OCI-LY3 (cell line): ENCODE results near the gene CARS1.

Source experiments
- H2AFZ ChIP-seq: fragments of 200-600, 300-600 bp; shearing (Covaris generic); 2 replicates; pipeline ENCODE4 v1.6.0; 2014; ENCODE audit warnings: antibody characterized with exemption, low read depth, low read length
- H3K27ac ChIP-seq: fragments of 200-600, 300-600 bp; sonication (generic); 2 replicates; pipeline ENCODE4 v1.5.1; 2014; ENCODE audit warnings: mild to moderate bottlenecking, low read length, moderate library complexity, mixed read lengths
- H3K27me3 ChIP-seq: fragments of 200-600, 300-600 bp; sonication (generic); 2 replicates; pipeline ENCODE4 v1.6.1; 2014; ENCODE audit warnings: low read depth, low read length, mixed read lengths
- H3K36me3 ChIP-seq: fragments of 200-600, 300-600 bp; sonication (generic); replicated peaks from 2 replicates; pipeline ENCODE3; 2014; ENCODE audit warnings: low read depth, low read length, mixed read lengths
- H3K4me1 ChIP-seq: fragments of 300-600, 200-600 bp; sonication (generic); 2 replicates; pipeline ENCODE4 v1.6.1; 2014; ENCODE audit warnings: low read length, mixed read lengths
- H3K4me2 ChIP-seq: fragments of 200-600, 300-600 bp; sonication (generic); 2 replicates; pipeline ENCODE4 v1.6.1; 2014; ENCODE audit warnings: low read length, mixed read lengths
- H3K4me3 ChIP-seq: fragments of 300-600, 200-600 bp; sonication (generic); 2 replicates; pipeline ENCODE4 v1.5.1; 2014; ENCODE audit warnings: antibody characterized with exemption, mild to moderate bottlenecking, low read length, moderate library complexity
- H3K79me2 ChIP-seq: fragments of 300-600, 200-600 bp; shearing (Covaris generic); 2 replicates; pipeline ENCODE4 v1.6.1; 2014; ENCODE audit warnings: mild to moderate bottlenecking, low read length, mixed read lengths
- H3K9ac ChIP-seq: fragments of 300-600, 200-600 bp; shearing (Covaris generic); 2 replicates; pipeline ENCODE4 v1.6.0; 2014; ENCODE audit warnings: mild to moderate bottlenecking, low read length, moderate library complexity
- H3K9me3 ChIP-seq: fragments of 200-600, 300-600 bp; shearing (Covaris generic); 2 replicates; pipeline ENCODE4 v1.6.1; 2014; ENCODE audit warnings: low read length, mixed read lengths; ENCODE audit not compliant: insufficient read depth
- H4K20me1 ChIP-seq: fragments of 200-600, 300-600 bp; sonication (generic); 2 replicates; pipeline ENCODE4 v1.6.1; 2016; ENCODE audit warnings: low read length, mixed read lengths; ENCODE audit not compliant: insufficient read depth
- CTCF ChIP-seq: fragments of 200-600, 300-600 bp; sonication (generic); IDR thresholded peaks from 2 replicates; pipeline ENCODE4 v1.5.1; 2014; ENCODE audit warnings: antibody characterized with exemption, low read length, low read depth
- EZH2phosphoT487 ChIP-seq: fragments of 200-600 bp; shearing (Covaris generic); IDR thresholded peaks from 2 replicates; pipeline ENCODE4 v1.6.1; 2018; ENCODE audit warnings: antibody characterized with exemption, mixed run types, low read depth

Gene CARS1

GRCh38 chr11:3000032-3000961 is 56.9 kb downstream of the CARS1 start:
- H2AFZ ChIP-seq = no peak overlapping the region
- no peak overlapping the region for H3K9ac ChIP-seq
- no peaks in the 10 kb centered on the region for H3K4me1 ChIP-seq
- no peak overlapping the region for H3K4me3 ChIP-seq
- H3K27me3 ChIP-seq = no peaks in the 10 kb centered on the region
- H3K9me3 ChIP-seq = no peaks in the 10 kb centered on the region
- no peak for TF ChIP-seq CTCF
- no peak for TF ChIP-seq EZH2phosphoT487
- peaks cover 31% of the 10 kb centered on the region for H3K36me3 ChIP-seq
- no peaks in the 10 kb centered on the region for H4K20me1 ChIP-seq
- H3K27ac ChIP-seq = no peak overlapping the region
- no peaks in the 10 kb centered on the region for H3K79me2 ChIP-seq
- no peak overlapping the region for H3K4me2 ChIP-seq

GRCh38 chr11:2999464-2999998 is 57.7 kb downstream of the CARS1 start:
- Histone ChIP-seq H3K4me1 (no peaks in the 10 kb centered on the region), H3K27me3 (no peaks in the 10 kb centered on the region), H3K79me2 (no peaks in the 10 kb centered on the region), H3K4me3 (no peak overlapping the region), H3K9me3 (no peaks in the 10 kb centered on the region), H3K36me3 (peaks cover 29% of the 10 kb centered on the region), H4K20me1 (no peaks in the 10 kb centered on the region), H3K4me2 (no peak overlapping the region), H3K9ac (no peak overlapping the region), H2AFZ (no peak overlapping the region), H3K27ac (no peak overlapping the region)
- TF ChIP-seq EZH2phosphoT487 (no peak), CTCF (no peak)

GRCh38 chr11:2998073-2998850 is 59.0 kb downstream of the CARS1 start:
- H2AFZ ChIP-seq = no peak overlapping the region
- no peaks in the 10 kb centered on the region for H3K27me3 ChIP-seq
- H3K4me2 ChIP-seq = no peak overlapping the region
- no peak overlapping the region for H3K4me3 ChIP-seq
- no peaks in the 10 kb centered on the region for H3K9me3 ChIP-seq
- no peak overlapping the region for H3K27ac ChIP-seq
- no peaks in the 10 kb centered on the region for H3K79me2 ChIP-seq
- H4K20me1 ChIP-seq = no peaks in the 10 kb centered on the region
- peaks cover 7% of the 10 kb centered on the region; the same call in 1 of the 2 replicates for H3K4me1 ChIP-seq
- H3K9ac ChIP-seq = no peak overlapping the region
- peaks cover 23% of the 10 kb centered on the region for H3K36me3 ChIP-seq
- TF ChIP-seq CTCF (no peak), EZH2phosphoT487 (no peak)

- Histone ChIP-seq H3K4me2 (no peak overlapping the region), H3K79me2 (peaks cover 5% of the 10 kb centered on the region; the same call in 1 of the 2 replicates), H3K4me1 (peaks cover 10% of the 10 kb centered on the region; the same call in 1 of the 2 replicates), H3K4me3 (no peak overlapping the region), H4K20me1 (no peaks in the 10 kb centered on the region), H3K9me3 (no peaks in the 10 kb centered on the region), H3K27ac (no peak overlapping the region), H2AFZ (no peak overlapping the region), H3K9ac (no peak overlapping the region), H3K36me3 (peaks cover 22% of the 10 kb centered on the region), H3K27me3 (no peaks in the 10 kb centered on the region)
- TF ChIP-seq EZH2phosphoT487 (no peak), CTCF (no peak)
Measured at GRCh38 chr11:2997406-2997805, 59.8 kb downstream of the CARS1 start.
